ENCODE results near the gene C5orf52. TPM values are rescaled to one million over a fixed set of nuclear protein-coding genes. Genes with fewer than 3 reads are reported as not detected.
A peak's percentile ranks its signal among the peaks of the same experiment; 100 is the strongest.

Gene C5orf52
- 0.84 TPM in 1 of 2 replicates, not detected in the other for total RNA-seq (2014; rRNA removed)
- Bru-seq, nascent RNA: percentile 36 among the genes with signal in this experiment
- BruChase-seq, experiment 1, labeled RNA remaining after a 6-hour chase: percentile 31 among the genes with signal in this experiment
- BruChase-seq, experiment 2, labeled RNA remaining after a 2-hour chase: percentile 23 among the genes with signal in this experiment
- long read RNA-seq: 0 reads

GRCh38 chr5:157670662-157671591, at the start of gene C5orf52:
C5orf52 (plus strand) TSS chr5:157671533; CDS start chr5:157671615, 82 bp downstream.
- H3K27ac ChIP-seq (ENCODE audit: low read length): peak within 1 kb of the TSS; percentile 91
- H3F3A ChIP-seq (ENCODE audit: low read length, unreplicated experiment): no peaks in the 10 kb centered on the region
- peak within 1 kb of the TSS; percentile 83 for H3K4me2 ChIP-seq (ENCODE audit: low read length)
- ChIA-PET POLR2A (ENCODE audit: unreplicated experiment) (interaction anchor here (0.7 kb wide), 1 partner anchor 61 kb away, joined by 3 read pairs; no protein-coding TSS in a partner anchor), CTCF (interaction anchor here (0.7 to 1.1 kb wide), 3 partner anchors 67 to 199 kb away, joined by 3 read pairs; no protein-coding TSS in a partner anchor)
- no peaks in the 10 kb centered on the region for H4K20me1 ChIP-seq (ENCODE audit: low read length)
- DNase-seq (peak; percentile 96), ATAC-seq (peak; percentile 58)
- BruUV-seq (replicated peaks): TSS peak; percentile 83
- H2AFZ ChIP-seq (ENCODE audit: low read length): peak within 1 kb of the TSS; percentile 44
- no peaks in the 10 kb centered on the region for H3K27me3 ChIP-seq (ENCODE audit: low read length)
- H3K4me3 ChIP-seq (ENCODE audit: low read length): peak within 1 kb of the TSS; percentile 64
- H3K79me2 ChIP-seq (ENCODE audit: low read length): peaks cover 8% of the 10 kb centered on the region; the same call in 1 of the 2 replicates
- no peaks in the 10 kb centered on the region for H3K9me2 ChIP-seq (replicated peaks; ENCODE audit: low read length)
- intact Hi-C loops (cut with micrococcal nuclease): loop anchor here (1.0 to 2.0 kb wide), 4 partner anchors 40 to 96 kb away; partner anchors contain the start of genes ADAM19 and LSM11
- H3K9me3 ChIP-seq (ENCODE audit: low read length): no peaks in the 10 kb centered on the region
- H3K36me3 ChIP-seq (ENCODE audit: low read depth, low read length): no peaks in the 10 kb centered on the region
- H3K4me1 ChIP-seq (ENCODE audit: insufficient read depth, low read length): peaks cover 29% of the 10 kb centered on the region
- H3K9ac ChIP-seq (ENCODE audit: low read length): peak within 1 kb of the TSS; percentile 89
- TF ChIP-seq CTCF (conservative IDR thresholded peaks at IDR 0.05; ENCODE audit: low read depth, low read length) (no peak), EZH2 (IDR thresholded peaks at IDR 0.05; ENCODE audit: low read length, unreplicated experiment) (no peak), EZH2phosphoT487 (IDR thresholded peaks at IDR 0.05; ENCODE audit: borderline replicate concordance, low read length) (no peak)

- intact Hi-C loops (cut with micrococcal nuclease): no loop called here
- no peak overlapping the region for H3K27ac ChIP-seq (ENCODE audit: low read length)
- ATAC-seq (no peak), DNase-seq (no peak)
- no peak overlapping the region for H3K4me3 ChIP-seq (ENCODE audit: low read length)
- no peaks in the 10 kb centered on the region for H3K27me3 ChIP-seq (ENCODE audit: low read length)
- H4K20me1 ChIP-seq (ENCODE audit: low read length): no peaks in the 10 kb centered on the region
- no peaks in the 10 kb centered on the region for H3K4me1 ChIP-seq (ENCODE audit: insufficient read depth, low read length)
- H3K9ac ChIP-seq (ENCODE audit: low read length): no peak overlapping the region
- H3K79me2 ChIP-seq (ENCODE audit: low read length): no peaks in the 10 kb centered on the region
- H3F3A ChIP-seq (ENCODE audit: low read length, unreplicated experiment): no peaks in the 10 kb centered on the region
- ChIA-PET POLR2A (ENCODE audit: unreplicated experiment) (no interaction called here), CTCF (no interaction called here)
- H3K9me3 ChIP-seq (ENCODE audit: low read length): no peaks in the 10 kb centered on the region
- H3K4me2 ChIP-seq (ENCODE audit: low read length): no peak overlapping the region
- peak overlapping the region; percentile 0; the same call in 1 of the 2 replicates for H2AFZ ChIP-seq (ENCODE audit: low read length)
- TF ChIP-seq EZH2phosphoT487 (IDR thresholded peaks at IDR 0.05; ENCODE audit: borderline replicate concordance, low read length): no peak
- H3K36me3 ChIP-seq (ENCODE audit: low read depth, low read length): no peaks in the 10 kb centered on the region
- no peaks in the 10 kb centered on the region for H3K9me2 ChIP-seq (replicated peaks; ENCODE audit: low read length)
- no TSS peak for BruUV-seq (replicated peaks)
Observed at GRCh38 chr5:157624144-157624543, 47.2 kb upstream of the C5orf52 start.

GRCh38 chr5:157626831-157627230, 44.5 kb upstream of the C5orf52 start:
- no peaks in the 10 kb centered on the region for H4K20me1 ChIP-seq (ENCODE audit: low read length)
- H3K36me3 ChIP-seq (ENCODE audit: low read depth, low read length): peaks cover 8% of the 10 kb centered on the region
- no peak overlapping the region for H3K9ac ChIP-seq (ENCODE audit: low read length)
- H3K27me3 ChIP-seq (ENCODE audit: low read length): no peaks in the 10 kb centered on the region
- no peaks in the 10 kb centered on the region for H3K4me1 ChIP-seq (ENCODE audit: insufficient read depth, low read length)
- ChIA-PET POLR2A (ENCODE audit: unreplicated experiment) (interaction anchor here (0.6 kb wide), 1 partner anchor 16 kb away, joined by 3 read pairs; no protein-coding TSS in a partner anchor), CTCF (no interaction called here)
- no TSS peak for BruUV-seq (replicated peaks)
- no peak overlapping the region for H3K4me2 ChIP-seq (ENCODE audit: low read length)
- H3K9me2 ChIP-seq (replicated peaks; ENCODE audit: low read length): no peaks in the 10 kb centered on the region
- no peak overlapping the region for H2AFZ ChIP-seq (ENCODE audit: low read length)
- no peak overlapping the region for H3K4me3 ChIP-seq (ENCODE audit: low read length)
- DNase-seq (no peak), ATAC-seq (no peak)
- H3F3A ChIP-seq (ENCODE audit: low read length, unreplicated experiment): no peaks in the 10 kb centered on the region
- no peak overlapping the region for H3K27ac ChIP-seq (ENCODE audit: low read length)
- intact Hi-C loops (cut with micrococcal nuclease): no loop called here
- H3K79me2 ChIP-seq (ENCODE audit: low read length): no peaks in the 10 kb centered on the region
- peaks cover 10% of the 10 kb centered on the region for H3K9me3 ChIP-seq (ENCODE audit: low read length)
- TF ChIP-seq CTCF (conservative IDR thresholded peaks at IDR 0.05; ENCODE audit: low read depth, low read length) (no peak), EZH2 (IDR thresholded peaks at IDR 0.05; ENCODE audit: low read length, unreplicated experiment) (no peak), EZH2phosphoT487 (IDR thresholded peaks at IDR 0.05; ENCODE audit: borderline replicate concordance, low read length) (no peak)
